Esophagus (tissue), 2 donors: ENCODE results near the gene RAB11B. TPM values are rescaled to one million over a fixed set of nuclear protein-coding genes. Genes with fewer than 3 reads are reported as not detected.
A peak's percentile ranks its signal among the peaks of the same experiment; 100 is the strongest.
"Not testable (repeated sequence)": the region's sequence is repeated elsewhere in the genome, so short reads cannot be mapped to it uniquely, and the experiment has no call there.

Experiments used
- H3K27ac ChIP-seq, 2 donors: one replicate each; pipeline ENCODE4 v1.5.1; 2013; ENCODE audit warnings: low read depth in 2 of 2, mild to moderate bottlenecking in 2 of 2, inconsistent platforms in 1 of 2, low read length in 1 of 2, moderate library complexity in 1 of 2
- H3K27me3 ChIP-seq, 2 donors: one replicate each; pipeline ENCODE4 v1.6.1; 2013; ENCODE audit warnings: low read length in 2 of 2, control low read depth in 1 of 2, mild to moderate bottlenecking in 1 of 2; ENCODE audit not compliant: insufficient read depth in 2 of 2, control insufficient read depth in 1 of 2
- H3K36me3 ChIP-seq, 2 donors: one replicate each; pipeline ENCODE4 v1.6.1; 2013; ENCODE audit warnings: low read length in 1 of 2; ENCODE audit not compliant: control insufficient read depth in 2 of 2, insufficient read depth in 2 of 2
- H3K4me1 ChIP-seq, 2 donors: one replicate each; pipeline ENCODE4 v1.6.1; 2013; ENCODE audit warnings: low read length in 1 of 2; ENCODE audit not compliant: control insufficient read depth in 2 of 2, insufficient read depth in 2 of 2
- H3K4me3 ChIP-seq, 2 donors: one replicate each; pipeline ENCODE4 v1.5.1; 2013; ENCODE audit warnings: low read length in 2 of 2, mild to moderate bottlenecking in 2 of 2, low read depth in 1 of 2, moderate library complexity in 1 of 2
- H3K9me3 ChIP-seq, 2 donors: one replicate each; pipeline ENCODE4 v1.6.1; 2013; ENCODE audit warnings: mild to moderate bottlenecking in 2 of 2, low read depth in 1 of 2, low read length in 1 of 2, moderate library complexity in 1 of 2; ENCODE audit not compliant: control insufficient read depth in 2 of 2, insufficient read depth in 1 of 2
- WGBS, 2 donors: extraction: QIAGEN DNeasy Blood & Tissue Kit; methylation state at CpG; one replicate each; pipeline ENCODE4 v1.1.7; 2013; 5-methylcytosine and 5-hydroxymethylcytosine counted together
- polyA plus RNA-seq, 2 donors: library from polyadenylated mRNA; stranded (reverse); fragments of 200-250 nt; gene quantifications; one replicate each; pipeline ENCODE4 v1.2.3, GENCODE V29; 2013
- donor health status: healthy with polysubstance abuse.
- donor health status: Bipolar disorder and iron deficiency.

Gene RAB11B
- polyA plus RNA-seq, 2 donors = 60.8 to 75.3 TPM

GRCh38 chr19:8421484-8422461 is 31.6 kb downstream of the RAB11B start:
- peaks cover 0 to 11% of the 10 kb centered on the region in 2 donors for H3K36me3 ChIP-seq
- H3K4me3 ChIP-seq = no peak overlapping the region
- H3K4me1 ChIP-seq = peaks cover 4 to 6% of the 10 kb centered on the region in 2 donors
- WGBS, 2 donors = 88 to 93% methylated on average over 28 of the region's 28 CpGs
- H3K27ac ChIP-seq = no peak overlapping the region
- H3K27me3 ChIP-seq = no peaks in the 10 kb centered on the region
- no peaks in the 10 kb centered on the region for H3K9me3 ChIP-seq

GRCh38 chr19:8423817-8424223 is 33.7 kb downstream of the RAB11B start:
- 29 to 37% methylated on average over 9 of the region's 9 CpGs for WGBS, 2 donors
- Histone ChIP-seq H3K4me1 (peaks cover 2 to 3% of the 10 kb centered on the region in 2 donors), H3K27ac (peak overlapping the region; percentile 68 to 73), H3K4me3 (no peak overlapping the region), H3K9me3 (no peaks in the 10 kb centered on the region), H3K36me3 (peaks cover 0 to 11% of the 10 kb centered on the region in 2 donors), H3K27me3 (no peaks in the 10 kb centered on the region)

- not testable (repeated sequence) for H3K27ac ChIP-seq, H3K4me1 ChIP-seq, H3K27me3 ChIP-seq, H3K4me3 ChIP-seq, H3K9me3 ChIP-seq
- WGBS, 2 donors = 91 to 98% methylated on average over 6 of the region's 6 CpGs
- peaks cover 0 to 11% of the 10 kb centered on the region in 2 donors for H3K36me3 ChIP-seq
Observed at GRCh38 chr19:8425331-8425730, 35.2 kb downstream of the RAB11B start.

- Histone ChIP-seq H3K27me3 (no peaks in the 10 kb centered on the region), H3K9me3 (no peaks in the 10 kb centered on the region), H3K4me3 (no peak overlapping the region), H3K27ac (no peak overlapping the region), H3K36me3 (peaks cover 3 to 16% of the 10 kb centered on the region in 2 donors), H3K4me1 (peaks cover 2 to 3% of the 10 kb centered on the region in 2 donors)
- 95 to 96% methylated on average over 7 of the region's 7 CpGs for WGBS, 2 donors
Observed at GRCh38 chr19:8426283-8426682, 36.1 kb downstream of the RAB11B start.

GRCh38 chr19:8429044-8429443 is 38.9 kb downstream of the RAB11B start:
- peaks cover 0 to under 1% of the 10 kb centered on the region in 2 donors for H3K4me1 ChIP-seq
- no peaks in the 10 kb centered on the region for H3K27me3 ChIP-seq
- H3K36me3 ChIP-seq = peaks cover 3 to 9% of the 10 kb centered on the region in 2 donors
- H3K27ac ChIP-seq = no peak overlapping the region
- no peaks in the 10 kb centered on the region for H3K9me3 ChIP-seq
- WGBS, 2 donors = 91 to 93% methylated on average over 6 of the region's 6 CpGs
- H3K4me3 ChIP-seq = no peak overlapping the region

GRCh38 chr19:8429826-8430225 is 39.7 kb downstream of the RAB11B start:
- Histone ChIP-seq H3K9me3 (no peaks in the 10 kb centered on the region), H3K4me3 (no peak overlapping the region), H3K27me3 (no peaks in the 10 kb centered on the region), H3K36me3 (peaks cover 3 to 9% of the 10 kb centered on the region in 2 donors), H3K27ac (no peak overlapping the region), H3K4me1 (no peaks in the 10 kb centered on the region)
- 94% methylated on average over 6 of the region's 6 CpGs for WGBS, 2 donors

- Histone ChIP-seq H3K4me1 (no peaks in the 10 kb centered on the region), H3K9me3 (no peaks in the 10 kb centered on the region), H3K27ac (no peak overlapping the region), H3K36me3 (peaks cover 3 to 9% of the 10 kb centered on the region in 2 donors), H3K27me3 (no peaks in the 10 kb centered on the region), H3K4me3 (no peak overlapping the region)
- WGBS, 2 donors = 93 to 95% methylated on average over 20 of the region's 20 CpGs
Observed at GRCh38 chr19:8430650-8431049, 40.5 kb downstream of the RAB11B start.

- peaks cover 0 to 4% of the 10 kb centered on the region in 2 donors for H3K36me3 ChIP-seq
- 96 to 97% methylated on average over 12 of the region's 12 CpGs for WGBS, 2 donors
Observed at GRCh38 chr19:8438236-8438635, 48.1 kb downstream of the RAB11B start.

GRCh38 chr19:8441725-8442544 is 51.8 kb downstream of the RAB11B start:
- 75 to 82% methylated on average over 6 of the region's 6 CpGs for WGBS, 2 donors
- Histone ChIP-seq H3K9me3 (no peaks in the 10 kb centered on the region), H3K27ac (peak overlapping the region; percentile 34 to 64), H3K4me1 (peaks cover 0 to 6% of the 10 kb centered on the region in 2 donors), H3K4me3 (no peak overlapping the region), H3K27me3 (no peaks in the 10 kb centered on the region), H3K36me3 (peaks cover 0 to 7% of the 10 kb centered on the region in 2 donors)

More at GRCh38 chr19:8438236-8438635, 48.1 kb downstream of the RAB11B start:
- H3K9me3 ChIP-seq = no peaks in the 10 kb centered on the region
- no peaks in the 10 kb centered on the region for H3K27me3 ChIP-seq
- no peak overlapping the region for H3K27ac ChIP-seq
- H3K4me3 ChIP-seq = no peak overlapping the region
- H3K4me1 ChIP-seq = peaks cover 0 to 3% of the 10 kb centered on the region in 2 donors
